HG03025 (cell line): ENCODE data around the gene NOVA2.

ENCODE experiments used
- ATAC-seq: cut with Tn5 transposase; IDR thresholded peaks from one replicate; pipeline ENCODE4 v1.9.1; 2021; ENCODE audit warnings: mild to moderate bottlenecking, moderate library complexity; ENCODE audit not compliant: unreplicated experiment, low FRiP score

NOVA2 gene

DNA sequence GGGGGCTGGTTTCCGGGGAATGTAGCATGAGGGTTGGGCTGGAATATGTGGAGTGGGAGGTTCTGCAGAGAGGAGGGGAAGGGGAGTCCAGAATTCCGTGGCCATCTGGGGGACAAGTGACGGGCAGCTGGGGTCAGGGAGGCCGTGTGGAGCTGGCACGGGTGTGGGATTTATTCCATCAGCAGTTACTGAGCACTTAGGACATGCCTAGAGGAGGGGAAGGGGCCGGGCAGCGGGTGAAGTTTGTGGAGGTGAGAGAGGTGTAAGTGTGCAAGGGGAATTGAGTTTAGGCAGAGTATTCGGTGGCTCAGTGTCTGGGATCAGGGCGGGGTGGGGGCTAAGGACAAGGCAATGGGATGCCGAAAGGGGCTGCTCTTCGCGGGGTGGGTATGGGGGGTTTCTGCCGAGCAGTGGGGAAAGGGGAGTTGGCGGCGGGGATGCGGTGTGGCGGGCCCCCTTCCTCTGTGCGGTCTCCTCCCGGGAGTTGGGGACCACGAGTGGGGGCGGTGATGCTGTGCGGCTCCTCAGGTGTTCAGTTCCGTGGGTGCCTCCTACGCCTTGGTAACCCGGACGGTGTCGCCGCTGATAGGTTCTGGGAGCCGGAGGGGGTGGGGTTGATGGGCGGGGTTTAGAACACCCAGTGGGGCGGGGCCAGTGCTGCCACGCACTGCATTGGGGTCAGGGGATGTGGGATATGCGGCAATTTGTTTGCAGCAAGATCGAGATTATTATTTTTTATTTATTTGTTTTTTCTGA, 27.0 kb upstream of the NOVA2 start:
- no peak for ATAC-seq

DNA sequence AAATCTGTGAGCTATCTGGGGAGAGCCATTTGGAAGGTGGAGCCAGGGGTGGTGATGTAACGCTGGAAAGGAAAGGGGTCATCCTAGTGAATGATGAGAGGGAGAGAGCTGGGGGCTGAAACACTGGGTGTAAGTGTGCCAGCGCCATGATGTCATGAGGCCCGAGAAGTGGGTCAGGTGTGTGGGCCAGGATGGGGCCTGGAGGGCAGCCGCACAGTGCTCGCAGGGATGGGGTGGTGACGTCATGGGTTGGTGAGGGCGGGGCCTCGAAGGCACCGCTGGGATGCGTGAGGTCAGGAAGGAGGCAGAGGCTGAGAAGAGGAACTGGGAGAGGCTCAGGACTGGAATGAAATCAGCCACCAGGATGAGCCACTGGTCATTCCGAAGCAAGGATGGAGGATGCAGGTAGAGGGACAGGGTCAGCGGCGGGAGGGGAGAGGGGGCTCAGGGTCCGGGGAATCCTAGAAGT, 26.0 kb upstream of the NOVA2 start:
- no peak for ATAC-seq

- no peak for ATAC-seq
Observed at GRCh38 chr19:45998834-45999233, 25.2 kb upstream of the NOVA2 start.

GRCh38 chr19:45996933-45997332, 23.3 kb upstream of the NOVA2 start:
- no peak for ATAC-seq

DNA sequence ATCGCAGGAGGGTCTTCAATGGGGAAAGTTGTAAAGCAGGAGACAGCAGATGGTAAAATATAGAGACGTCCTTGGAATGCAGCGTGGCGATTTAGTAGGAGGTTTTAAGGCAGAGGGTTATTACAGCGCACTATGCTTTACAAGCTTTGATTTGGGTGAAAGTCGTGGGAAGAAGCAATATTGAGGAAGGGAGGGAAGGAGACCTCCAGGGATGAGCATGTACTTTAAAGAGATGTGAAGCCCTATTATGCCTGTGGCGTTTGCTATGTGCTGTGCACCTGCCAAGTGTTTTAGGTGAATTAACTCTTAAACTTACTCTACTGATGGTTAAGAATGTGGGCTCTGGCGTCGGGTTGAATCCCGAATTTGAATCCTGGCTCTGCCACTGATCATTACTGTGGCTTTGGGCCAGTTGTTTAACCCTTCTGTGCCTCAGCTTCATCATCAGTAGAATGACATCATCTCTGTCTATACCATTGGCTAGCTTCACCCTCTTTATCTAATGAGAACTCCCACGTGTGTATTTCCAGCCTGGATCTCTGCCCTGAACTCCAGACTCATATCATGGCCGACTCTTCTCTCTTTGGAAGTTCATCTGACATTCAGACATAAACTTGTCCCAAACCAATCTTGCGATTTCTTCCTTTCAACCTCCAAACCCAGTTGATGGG, 22.2 kb upstream of the NOVA2 start:
- ATAC-seq, result no peak

- peak; percentile 92 for ATAC-seq
Observed at GRCh38 chr19:45994998-45995714, 21.5 kb upstream of the NOVA2 start, which contains the start of gene CCDC61. Gene CCDC61, plus strand, starts transcription at chr19:45995467. Its CDS starts 7,552 bp downstream, at chr19:46003019.

DNA sequence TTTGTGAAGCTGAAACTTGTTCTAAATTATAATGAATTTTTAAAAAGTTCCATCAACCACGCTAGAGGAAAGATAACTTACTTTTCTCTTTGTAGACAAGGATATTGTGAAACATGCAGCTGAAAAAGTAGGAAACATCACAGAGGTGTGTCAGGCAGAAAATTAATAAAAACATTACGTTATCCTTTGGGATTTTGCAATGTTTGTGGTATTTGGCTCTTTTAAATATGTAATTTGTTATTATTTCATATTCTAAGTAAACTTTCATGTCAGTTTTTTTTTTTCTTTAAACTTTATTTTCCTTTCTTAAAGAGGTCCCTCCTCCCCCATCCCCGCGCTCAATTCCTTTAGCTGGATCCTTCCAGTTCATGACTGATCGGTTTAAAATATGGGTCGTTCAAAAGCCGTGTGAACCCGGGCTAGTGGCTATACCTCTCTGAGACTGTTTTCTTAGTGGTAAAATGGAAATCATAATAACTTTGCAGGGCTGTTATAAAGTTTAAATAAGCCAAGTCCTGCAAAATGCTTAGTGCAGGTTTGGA, 20.9 kb upstream of the NOVA2 start:
- ATAC-seq, result peak; percentile 2

- ATAC-seq, result no peak
Observed at GRCh38 chr19:45990113-45990728, 16.6 kb upstream of the NOVA2 start.

GRCh38 chr19:45985321-45985720, 11.7 kb upstream of the NOVA2 start:
- no peak for ATAC-seq

DNA sequence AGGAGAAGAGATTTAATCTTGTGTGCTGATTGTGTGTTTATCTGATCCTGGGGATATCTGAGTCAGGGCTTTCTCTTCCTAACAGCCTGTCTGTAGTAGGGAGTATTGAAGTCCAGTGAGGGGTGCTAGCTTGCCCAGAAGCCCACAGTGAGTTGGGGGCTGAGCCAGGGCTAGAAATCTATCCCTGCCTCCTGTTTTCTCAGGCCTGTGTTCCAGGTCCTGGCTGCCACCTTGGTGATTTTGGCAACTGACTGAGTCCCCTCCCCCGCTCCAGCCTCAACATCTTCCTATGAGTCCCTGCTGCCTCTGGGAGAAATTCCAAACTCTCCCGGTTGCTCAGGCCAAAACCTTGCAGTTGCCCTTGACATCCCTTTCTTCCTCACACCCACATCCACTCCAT, 7.7 kb upstream of the NOVA2 start:
- no peak for ATAC-seq

- ATAC-seq, result no peak
Observed at GRCh38 chr19:45978156-45978555, 4.5 kb upstream of the NOVA2 start.

GRCh38 chr19:45976178-45976577, 2.5 kb upstream of the NOVA2 start:
- no peak for ATAC-seq

DNA sequence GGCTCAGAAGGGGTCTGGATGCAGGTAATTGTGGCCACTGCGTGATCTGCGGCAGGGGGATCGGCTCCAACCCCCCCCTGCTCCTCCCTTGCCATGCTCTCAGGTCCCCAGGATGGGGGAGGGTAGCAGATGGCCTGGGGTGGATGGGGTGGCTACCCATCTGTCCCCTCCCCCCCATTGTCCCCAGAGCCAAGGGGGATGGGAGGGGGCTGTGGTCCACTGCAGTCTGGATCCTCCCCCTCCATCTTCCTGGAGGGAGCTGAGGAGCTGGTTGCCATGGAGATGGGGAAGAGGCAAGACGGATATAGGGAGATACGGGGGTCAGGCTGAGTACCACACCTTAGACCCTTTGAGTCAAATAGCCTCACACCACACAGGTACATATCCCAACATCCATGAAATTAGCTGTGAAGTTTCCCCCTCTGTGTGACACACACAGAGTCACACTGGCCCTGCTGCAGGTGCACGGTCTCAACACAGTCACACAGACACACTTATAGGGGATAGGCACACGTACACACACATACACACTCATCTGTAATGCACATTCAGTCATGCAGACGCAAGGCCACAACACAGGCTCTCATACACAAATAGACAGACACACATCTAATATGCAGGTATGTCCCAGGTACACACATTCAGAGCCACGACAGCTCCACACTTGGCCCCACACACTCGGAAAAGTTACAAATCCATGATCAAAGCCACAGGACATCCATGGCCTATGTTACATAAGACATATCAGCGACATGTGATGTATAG, 1.8 kb upstream of the NOVA2 start:
- ATAC-seq, result no peak

DNA sequence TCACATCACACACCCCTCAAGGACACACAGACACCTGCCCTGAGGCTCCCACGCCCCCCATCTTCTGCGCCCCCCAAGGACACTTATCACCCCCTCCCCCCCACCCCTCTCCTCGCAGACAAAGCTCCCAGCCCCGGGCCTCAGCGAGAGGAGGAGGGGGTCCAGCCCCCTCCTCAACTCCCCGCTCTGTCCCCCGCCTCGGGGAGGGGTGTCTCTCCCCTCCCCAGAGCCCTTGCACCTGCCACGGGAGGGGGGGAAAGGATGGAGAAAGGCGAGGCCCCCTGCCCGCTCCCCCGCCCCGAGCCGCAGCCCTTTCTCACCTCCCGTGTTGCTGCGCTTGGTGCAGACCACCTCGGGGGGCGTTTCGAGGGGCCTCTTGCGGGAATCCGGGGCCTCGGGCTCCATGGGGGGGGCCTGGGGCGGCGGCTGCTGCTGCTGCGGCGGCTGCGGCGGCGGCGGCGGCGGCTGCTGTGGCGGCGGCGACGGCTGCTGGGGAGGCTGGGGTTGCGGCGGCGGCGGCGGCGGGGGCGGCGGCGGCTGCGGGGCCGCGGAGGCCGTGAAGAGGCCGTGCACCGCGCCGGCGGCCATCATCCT, 621 bp downstream of the NOVA2 start:
- ATAC-seq, result no peak

- ATAC-seq, result no peak
Observed at GRCh38 chr19:45972081-45972946, 1.4 kb downstream of the NOVA2 start.

GRCh38 chr19:45971260-45971902, 2.3 kb downstream of the NOVA2 start:
- no peak for ATAC-seq

- ATAC-seq, result no peak
Observed at GRCh38 chr19:45969676-45970075, 4.0 kb downstream of the NOVA2 start.

DNA sequence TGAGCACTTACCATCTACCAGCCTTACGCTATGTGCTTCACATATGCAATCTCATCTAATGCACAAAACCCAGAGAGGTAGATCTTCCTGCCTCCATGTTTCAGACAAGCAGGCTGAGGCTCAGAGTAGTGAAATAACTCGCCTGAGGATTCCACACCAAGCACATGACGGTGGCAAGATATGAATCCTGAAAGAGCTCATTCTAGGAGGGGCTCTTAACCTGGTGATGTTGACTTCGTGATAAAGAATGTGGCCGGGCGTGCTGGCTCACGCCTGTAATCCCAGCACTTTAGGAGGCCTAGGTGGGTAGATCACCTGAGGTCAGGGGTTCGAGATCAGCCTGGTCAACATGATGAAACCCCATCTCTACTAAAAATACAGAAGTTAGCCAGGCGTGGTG, 5.0 kb downstream of the NOVA2 start:
- no peak for ATAC-seq
